ENCODE measurements around the gene GPC3. TPM values are rescaled to one million over a fixed set of nuclear protein-coding genes. Genes with fewer than 3 reads are reported as not detected.

GPC3 gene
- total RNA-seq, result not detected in 2 replicates

DNA sequence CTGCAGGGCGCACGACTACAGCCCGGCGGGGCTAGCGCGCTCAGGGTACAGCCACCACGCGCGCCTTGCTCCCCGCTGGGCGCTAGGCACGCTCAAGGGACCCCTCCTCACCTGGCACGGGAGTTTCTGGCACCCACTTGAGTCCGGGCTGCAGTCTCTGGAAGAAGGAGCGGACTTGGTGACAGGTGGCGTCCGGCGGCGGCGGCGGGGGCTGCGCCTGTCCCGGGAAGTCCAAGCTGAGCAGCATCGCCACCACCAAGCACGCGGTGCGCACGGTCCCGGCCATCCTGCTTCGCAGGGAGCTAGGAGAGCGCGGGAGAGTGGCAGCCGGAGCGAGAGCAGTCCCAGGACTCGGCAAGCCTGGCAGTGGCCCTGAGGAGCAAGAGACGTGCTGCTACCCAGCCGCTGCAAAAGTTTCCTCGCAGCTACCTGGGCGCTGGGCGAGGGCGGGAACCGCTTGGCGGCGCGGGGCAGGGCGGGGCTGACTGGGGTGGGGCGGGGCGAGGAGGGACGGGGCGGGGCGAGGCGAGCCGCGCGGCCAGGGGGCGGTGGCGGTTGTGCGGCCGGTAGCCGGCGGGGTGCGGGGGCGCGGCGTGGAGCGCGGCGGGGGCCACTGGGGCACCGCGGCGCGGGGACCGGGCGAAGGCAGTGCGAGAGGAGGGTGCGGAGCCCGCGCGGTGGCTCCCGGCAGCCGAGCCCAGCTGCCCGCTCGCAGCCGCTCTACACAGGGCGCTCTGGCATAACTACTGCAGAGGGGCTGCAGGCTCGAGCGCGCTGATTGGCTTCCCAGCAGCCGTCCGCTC lies at the start of gene GPC3:
TSS of gene GPC3 (minus strand) at position 431 of the 803 bp plus-strand sequence.

Small RNA genes within 50 kb of the gene (small RNA-seq; reads per million reads assigned to genes)
- not detected for gene RNU6-203P

All from articular chondrocyte of knee joint (primary cell).